Neural cell (in vitro differentiated cells): ENCODE data around the gene ALPI. TPM values are rescaled to one million over a fixed set of nuclear protein-coding genes. Genes with fewer than 3 reads are reported as not detected.

Experiments
- H2AFZ ChIP-seq: fragments of 200-600, 300-800 bp; sonication (generic), shearing (Covaris generic); 2 replicates; pipeline ENCODE4 v1.6.0; 2014; ENCODE audit warnings: low read depth, mild to moderate bottlenecking, antibody characterized with exemption, low read length, moderate library complexity
- H3F3A ChIP-seq: fragments of 200-600 bp; shearing (Covaris generic); 2 replicates; pipeline ENCODE4 v1.6.1; 2016; ENCODE audit warnings: mild to moderate bottlenecking, moderate library complexity, mixed read lengths, antibody characterized with exemption, low read length; ENCODE audit not compliant: insufficient read depth, poor library complexity, severe bottlenecking
- H3K27ac ChIP-seq: fragments of 200-600, 300-800 bp; sonication (generic), shearing (Covaris generic); 2 replicates; pipeline ENCODE4 v1.5.1; 2014; ENCODE audit warnings: mild to moderate bottlenecking, low read length, moderate library complexity
- H3K27me3 ChIP-seq: fragments of 300-800, 200-600 bp; sonication (generic), shearing (Covaris generic); 2 replicates; pipeline ENCODE4 v1.6.0; 2014; ENCODE audit warnings: mild to moderate bottlenecking, low read depth, low read length, moderate library complexity; ENCODE audit not compliant: insufficient read depth
- H3K36me3 ChIP-seq: fragments of 300-800, 200-600 bp; sonication (generic), shearing (Covaris generic); 2 replicates; pipeline ENCODE4 v1.5.1; 2014; ENCODE audit warnings: mild to moderate bottlenecking, antibody characterized with exemption, low read length, moderate library complexity; ENCODE audit not compliant: insufficient read depth
- H3K4me2 ChIP-seq: fragments of 300-800, 200-600 bp; sonication (generic), shearing (Covaris generic); 2 replicates; pipeline ENCODE4 v1.6.0; 2014; ENCODE audit warnings: mild to moderate bottlenecking, low read length
- H3K4me3 ChIP-seq: fragments of 300-800, 200-600 bp; sonication (generic), shearing (Covaris generic); 2 replicates; pipeline ENCODE4 v1.5.1; 2014; ENCODE audit warnings: mild to moderate bottlenecking, low read length, moderate library complexity
- H3K79me2 ChIP-seq: fragments of 200-600 bp; shearing (Covaris generic); replicated peaks from 2 replicates; pipeline ENCODE4 v1.6.0; 2014; ENCODE audit warnings: mild to moderate bottlenecking, low read length, moderate library complexity; ENCODE audit not compliant: insufficient read depth
- H3K9ac ChIP-seq: fragments of 300-800, 200-600 bp; sonication (generic), shearing (Covaris generic); 2 replicates; pipeline ENCODE4 v1.6.1; 2016; ENCODE audit warnings: mild to moderate bottlenecking, low read length, mixed read lengths
- H3K9me2 ChIP-seq: fragments of 200-600 bp; shearing (Covaris generic); 2 replicates; pipeline ENCODE4 v1.6.1; 2016; ENCODE audit warnings: mild to moderate bottlenecking, low read length, mixed read lengths; ENCODE audit not compliant: insufficient read depth
- H3K9me3 ChIP-seq: fragments of 200-600, 300-800 bp; sonication (generic), shearing (Covaris generic); 2 replicates; pipeline ENCODE4 v1.6.1; 2016; ENCODE audit warnings: mild to moderate bottlenecking, mixed run types, low read length, moderate library complexity, mixed read lengths
- H4K20me1 ChIP-seq: fragments of 200-600 bp; shearing (Covaris generic); 2 replicates; pipeline ENCODE4 v1.6.1; 2016; ENCODE audit warnings: mild to moderate bottlenecking, mixed run types; ENCODE audit not compliant: insufficient read depth
- EP300 ChIP-seq: fragments of 450-650 bp; conservative IDR thresholded peaks from 2 replicates; pipeline ENCODE4 v1.6.1; 2014; ENCODE audit warnings: antibody characterized with exemption, mild to moderate bottlenecking, moderate library complexity; ENCODE audit not compliant: poor library complexity, severe bottlenecking
- EZH2 ChIP-seq: fragments of 200-600, 300-800 bp; shearing (Covaris generic), sonication (generic); IDR thresholded peaks from 2 replicates; pipeline ENCODE4 v1.6.1; 2014; ENCODE audit warnings: antibody characterized with exemption, low read length, borderline replicate concordance, mild to moderate bottlenecking; ENCODE audit not compliant: insufficient read depth, poor library complexity, severe bottlenecking
- MXI1 ChIP-seq: fragments of 450-650 bp; conservative IDR thresholded peaks from 2 replicates; pipeline ENCODE4 v1.6.1; 2014; ENCODE audit warnings: antibody characterized with exemption, mild to moderate bottlenecking; ENCODE audit not compliant: poor library complexity, severe bottlenecking
- POLR2AphosphoS5 ChIP-seq: IDR thresholded peaks from 2 replicates; pipeline ENCODE4 v1.6.1; 2012
- RAD21 ChIP-seq: fragments of 450-650 bp; conservative IDR thresholded peaks from 2 replicates; pipeline ENCODE4 v1.6.1; 2014; ENCODE audit warnings: antibody characterized with exemption, mild to moderate bottlenecking, moderate library complexity
- SMC3 ChIP-seq: fragments of 450-650 bp; conservative IDR thresholded peaks from 2 replicates; pipeline ENCODE4 v1.6.1; 2014; ENCODE audit warnings: antibody characterized with exemption, mild to moderate bottlenecking, moderate library complexity; ENCODE audit not compliant: poor library complexity
- TAF1 ChIP-seq: IDR thresholded peaks from 2 replicates; pipeline ENCODE4 v1.6.1; 2012; ENCODE audit warnings: low read depth
- polyA plus RNA-seq: library from polyadenylated mRNA; depleted of rRNA; stranded (reverse); fragments of >200 nt; gene quantifications from 2 replicates; pipeline ENCODE4 v1.2.3, GENCODE V29; 2014
- TF ChIP-seq, protein P1 (sequence below): IDR thresholded peaks from 2 replicates; pipeline ENCODE4 v1.6.1; 2012; ENCODE audit warnings: borderline replicate concordance
- TF ChIP-seq, protein P2 (sequence below): fragments of 450-650 bp; IDR thresholded peaks from 2 replicates; pipeline ENCODE4 v1.5.1; 2014; ENCODE audit warnings: antibody characterized with exemption, mild to moderate bottlenecking, moderate library complexity; ENCODE audit not compliant: poor library complexity, severe bottlenecking

Gene ALPI
- polyA plus RNA-seq, 1 donor from 2014 or later = not detected

DNA sequence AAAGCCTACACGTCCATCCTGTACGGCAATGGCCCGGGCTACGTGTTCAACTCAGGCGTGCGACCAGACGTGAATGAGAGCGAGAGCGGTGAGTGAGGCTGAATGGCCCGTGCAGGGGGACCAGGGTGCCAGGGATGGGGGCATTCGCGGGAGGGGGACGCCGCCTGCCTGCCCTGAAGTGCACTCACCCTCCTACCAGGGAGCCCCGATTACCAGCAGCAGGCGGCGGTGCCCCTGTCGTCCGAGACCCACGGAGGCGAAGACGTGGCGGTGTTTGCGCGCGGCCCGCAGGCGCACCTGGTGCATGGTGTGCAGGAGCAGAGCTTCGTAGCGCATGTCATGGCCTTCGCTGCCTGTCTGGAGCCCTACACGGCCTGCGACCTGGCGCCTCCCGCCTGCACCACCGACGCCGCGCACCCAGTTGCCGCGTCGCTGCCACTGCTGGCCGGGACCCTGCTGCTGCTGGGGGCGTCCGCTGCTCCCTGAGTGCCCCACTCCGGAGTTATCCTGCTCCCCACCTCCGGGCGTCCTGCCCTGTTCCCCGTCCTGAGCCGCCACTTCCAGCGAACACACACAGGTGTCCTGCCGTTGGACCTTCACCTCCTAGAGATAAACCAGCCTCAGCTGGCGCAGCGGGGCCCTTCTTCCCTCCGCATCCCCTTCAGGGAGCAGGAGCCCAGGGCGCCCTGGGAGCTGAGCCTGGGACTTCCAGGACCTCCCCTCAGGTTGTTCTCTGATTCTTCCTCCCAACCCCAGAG, 2.9 kb downstream of the ALPI start:
- Histone ChIP-seq H3K9ac (no peak overlapping the region), H3F3A (no peaks in the 10 kb centered on the region), H2AFZ (no peak overlapping the region), H3K9me3 (no peaks in the 10 kb centered on the region), H4K20me1 (no peaks in the 10 kb centered on the region), H3K9me2 (no peaks in the 10 kb centered on the region), H3K27ac (no peak overlapping the region), H3K4me3 (no peak overlapping the region), H3K79me2 (no peaks in the 10 kb centered on the region), H3K27me3 (no peaks in the 10 kb centered on the region), H3K36me3 (no peaks in the 10 kb centered on the region), H3K4me2 (no peak overlapping the region)
- TF ChIP-seq, protein P1, sequence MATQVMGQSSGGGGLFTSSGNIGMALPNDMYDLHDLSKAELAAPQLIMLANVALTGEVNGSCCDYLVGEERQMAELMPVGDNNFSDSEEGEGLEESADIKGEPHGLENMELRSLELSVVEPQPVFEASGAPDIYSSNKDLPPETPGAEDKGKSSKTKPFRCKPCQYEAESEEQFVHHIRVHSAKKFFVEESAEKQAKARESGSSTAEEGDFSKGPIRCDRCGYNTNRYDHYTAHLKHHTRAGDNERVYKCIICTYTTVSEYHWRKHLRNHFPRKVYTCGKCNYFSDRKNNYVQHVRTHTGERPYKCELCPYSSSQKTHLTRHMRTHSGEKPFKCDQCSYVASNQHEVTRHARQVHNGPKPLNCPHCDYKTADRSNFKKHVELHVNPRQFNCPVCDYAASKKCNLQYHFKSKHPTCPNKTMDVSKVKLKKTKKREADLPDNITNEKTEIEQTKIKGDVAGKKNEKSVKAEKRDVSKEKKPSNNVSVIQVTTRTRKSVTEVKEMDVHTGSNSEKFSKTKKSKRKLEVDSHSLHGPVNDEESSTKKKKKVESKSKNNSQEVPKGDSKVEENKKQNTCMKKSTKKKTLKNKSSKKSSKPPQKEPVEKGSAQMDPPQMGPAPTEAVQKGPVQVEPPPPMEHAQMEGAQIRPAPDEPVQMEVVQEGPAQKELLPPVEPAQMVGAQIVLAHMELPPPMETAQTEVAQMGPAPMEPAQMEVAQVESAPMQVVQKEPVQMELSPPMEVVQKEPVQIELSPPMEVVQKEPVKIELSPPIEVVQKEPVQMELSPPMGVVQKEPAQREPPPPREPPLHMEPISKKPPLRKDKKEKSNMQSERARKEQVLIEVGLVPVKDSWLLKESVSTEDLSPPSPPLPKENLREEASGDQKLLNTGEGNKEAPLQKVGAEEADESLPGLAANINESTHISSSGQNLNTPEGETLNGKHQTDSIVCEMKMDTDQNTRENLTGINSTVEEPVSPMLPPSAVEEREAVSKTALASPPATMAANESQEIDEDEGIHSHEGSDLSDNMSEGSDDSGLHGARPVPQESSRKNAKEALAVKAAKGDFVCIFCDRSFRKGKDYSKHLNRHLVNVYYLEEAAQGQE = no peak
- TF ChIP-seq EZH2 = no peak
- no peak for TF ChIP-seq RAD21
- no peak for TF ChIP-seq EP300
- no peak for TF ChIP-seq MXI1
- no peak for TF ChIP-seq POLR2AphosphoS5

DNA sequence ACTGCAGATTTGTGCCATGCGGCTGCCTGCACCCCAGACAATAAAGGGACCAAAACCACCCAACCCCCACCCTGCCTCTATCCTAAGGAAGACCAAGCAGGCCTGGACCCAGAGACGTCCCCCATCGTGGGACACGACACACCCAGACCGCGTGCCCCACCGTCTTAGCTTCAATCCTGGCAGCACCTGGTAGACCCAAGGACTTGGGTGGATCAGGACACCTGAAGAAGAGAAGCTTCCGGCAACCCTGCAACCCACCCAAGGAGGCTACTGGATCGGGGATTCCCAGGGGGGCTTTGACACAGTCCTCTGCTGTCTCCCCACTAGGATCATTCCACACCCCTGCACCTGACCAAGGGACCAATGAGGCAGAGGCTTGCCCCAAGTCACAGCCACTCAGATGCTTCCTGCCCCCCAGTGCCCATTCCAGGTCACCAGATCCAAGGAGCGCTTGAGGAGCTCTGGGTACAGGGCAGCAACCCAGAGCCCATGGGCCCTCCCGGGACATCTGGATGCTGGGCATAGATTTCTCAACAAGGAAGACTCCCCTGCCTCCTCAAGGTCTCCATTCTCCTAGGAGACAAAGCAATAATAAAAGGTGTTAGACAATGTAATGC, 3.6 kb downstream of the ALPI start:
- H3K27me3 ChIP-seq = no peaks in the 10 kb centered on the region
- no peak overlapping the region for H2AFZ ChIP-seq
- no peaks in the 10 kb centered on the region for H3K36me3 ChIP-seq
- no peak overlapping the region for H3K4me3 ChIP-seq
- TF ChIP-seq POLR2AphosphoS5 (no peak), RAD21 (no peak), EZH2 (no peak), MXI1 (no peak), TAF1 (no peak), SMC3 (no peak), EP300 (no peak)
- TF ChIP-seq, protein P1 = no peak
- TF ChIP-seq, protein P2, sequence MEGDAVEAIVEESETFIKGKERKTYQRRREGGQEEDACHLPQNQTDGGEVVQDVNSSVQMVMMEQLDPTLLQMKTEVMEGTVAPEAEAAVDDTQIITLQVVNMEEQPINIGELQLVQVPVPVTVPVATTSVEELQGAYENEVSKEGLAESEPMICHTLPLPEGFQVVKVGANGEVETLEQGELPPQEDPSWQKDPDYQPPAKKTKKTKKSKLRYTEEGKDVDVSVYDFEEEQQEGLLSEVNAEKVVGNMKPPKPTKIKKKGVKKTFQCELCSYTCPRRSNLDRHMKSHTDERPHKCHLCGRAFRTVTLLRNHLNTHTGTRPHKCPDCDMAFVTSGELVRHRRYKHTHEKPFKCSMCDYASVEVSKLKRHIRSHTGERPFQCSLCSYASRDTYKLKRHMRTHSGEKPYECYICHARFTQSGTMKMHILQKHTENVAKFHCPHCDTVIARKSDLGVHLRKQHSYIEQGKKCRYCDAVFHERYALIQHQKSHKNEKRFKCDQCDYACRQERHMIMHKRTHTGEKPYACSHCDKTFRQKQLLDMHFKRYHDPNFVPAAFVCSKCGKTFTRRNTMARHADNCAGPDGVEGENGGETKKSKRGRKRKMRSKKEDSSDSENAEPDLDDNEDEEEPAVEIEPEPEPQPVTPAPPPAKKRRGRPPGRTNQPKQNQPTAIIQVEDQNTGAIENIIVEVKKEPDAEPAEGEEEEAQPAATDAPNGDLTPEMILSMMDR = no peak
- no peaks in the 10 kb centered on the region for H3F3A ChIP-seq
- H3K27ac ChIP-seq = no peak overlapping the region
- no peak overlapping the region for H3K4me2 ChIP-seq
- H3K9me3 ChIP-seq = no peaks in the 10 kb centered on the region
- no peaks in the 10 kb centered on the region for H3K79me2 ChIP-seq
- no peaks in the 10 kb centered on the region for H4K20me1 ChIP-seq
- no peak overlapping the region for H3K9ac ChIP-seq
- H3K9me2 ChIP-seq = no peaks in the 10 kb centered on the region
